SK-N-SH treated with all-trans-retinoic acid at 6 μM for 48 hours (cell line): ENCODE data around the gene C20orf204.
"Not testable (repeated sequence)": the region's sequence is repeated elsewhere in the genome, so short reads cannot be mapped to it uniquely, and the experiment has no call there.

ENCODE experiments used
- ATAC-seq: fragments of 200-7000 bp; cut with Tn5 transposase; 3 replicates; pipeline ENCODE4 v1.9.1; 2020; ENCODE audit warnings: mild to moderate bottlenecking, moderate library complexity
- ZC3H10 ChIP-seq: fragments of 250-450 bp; sonication (Bioruptor Pico); IDR thresholded peaks from 2 replicates; pipeline ENCODE4 v1.5.1; 2021; ENCODE audit warnings: mild to moderate bottlenecking, moderate library complexity
- TF ChIP-seq, protein P1 (sequence below): fragments of 250-450 bp; sonication (Bioruptor Pico); IDR thresholded peaks from 2 replicates; pipeline ENCODE4 v1.5.1; 2020; ENCODE audit warnings: low read depth, mild to moderate bottlenecking, moderate library complexity

C20orf204 gene

DNA sequence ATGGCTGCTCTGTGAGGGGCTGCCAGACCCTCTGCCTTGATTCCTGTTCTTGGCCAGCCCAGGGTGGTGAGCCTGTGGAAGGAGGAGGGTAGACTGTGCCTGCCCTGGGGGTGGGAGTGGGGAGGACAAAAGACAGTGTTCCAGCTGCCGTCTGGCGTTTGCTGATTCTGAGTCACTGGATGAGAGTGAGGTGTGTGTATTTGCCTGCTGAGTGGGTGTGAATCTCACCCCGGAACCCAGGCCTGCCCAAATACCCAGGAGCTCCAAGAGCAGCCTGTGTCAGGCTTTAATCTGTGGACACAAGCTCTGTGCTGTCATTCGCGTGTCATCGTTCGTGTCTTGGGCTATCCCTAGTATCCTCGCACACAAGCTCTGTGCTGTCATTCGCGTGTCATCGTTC, 50.8 kb downstream of the C20orf204 start (continued):
- TF ChIP-seq, protein P1, sequence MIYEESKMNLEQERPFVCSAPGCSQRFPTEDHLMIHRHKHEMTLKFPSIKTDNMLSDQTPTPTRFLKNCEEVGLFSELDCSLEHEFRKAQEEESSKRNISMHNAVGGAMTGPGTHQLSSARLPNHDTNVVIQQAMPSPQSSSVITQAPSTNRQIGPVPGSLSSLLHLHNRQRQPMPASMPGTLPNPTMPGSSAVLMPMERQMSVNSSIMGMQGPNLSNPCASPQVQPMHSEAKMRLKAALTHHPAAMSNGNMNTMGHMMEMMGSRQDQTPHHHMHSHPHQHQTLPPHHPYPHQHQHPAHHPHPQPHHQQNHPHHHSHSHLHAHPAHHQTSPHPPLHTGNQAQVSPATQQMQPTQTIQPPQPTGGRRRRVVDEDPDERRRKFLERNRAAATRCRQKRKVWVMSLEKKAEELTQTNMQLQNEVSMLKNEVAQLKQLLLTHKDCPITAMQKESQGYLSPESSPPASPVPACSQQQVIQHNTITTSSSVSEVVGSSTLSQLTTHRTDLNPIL: no peak
- no peak for TF ChIP-seq ZC3H10 (CRISPR knock-in tag)
- TF ChIP-seq, all 23 proteins: peak for 0

DNA sequence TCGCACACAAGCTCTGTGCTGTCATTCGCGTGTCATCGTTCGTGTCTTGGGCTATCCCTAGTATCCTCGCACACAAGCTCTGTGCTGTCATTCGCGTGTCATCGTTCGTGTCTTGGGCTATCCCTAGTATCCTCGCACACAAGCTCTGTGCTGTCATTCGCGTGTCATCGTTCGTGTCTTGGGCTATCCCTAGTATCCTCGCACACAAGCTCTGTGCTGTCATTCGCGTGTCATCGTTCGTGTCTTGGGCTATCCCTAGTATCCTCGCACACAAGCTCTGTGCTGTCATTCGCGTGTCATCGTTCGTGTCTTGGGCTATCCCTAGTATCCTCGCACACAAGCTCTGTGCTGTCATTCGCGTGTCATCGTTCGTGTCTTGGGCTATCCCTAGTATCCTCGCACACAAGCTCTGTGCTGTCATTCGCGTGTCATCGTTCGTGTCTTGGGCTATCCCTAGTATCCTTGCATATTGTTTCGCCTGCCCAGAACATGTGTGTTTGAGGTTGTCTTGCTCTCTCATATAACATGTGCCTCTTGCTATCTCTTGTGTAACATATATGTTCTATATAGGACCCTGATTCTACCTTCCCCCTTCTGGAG, 51.3 kb downstream of the C20orf204 start:
- ATAC-seq: not testable (repeated sequence)

DNA sequence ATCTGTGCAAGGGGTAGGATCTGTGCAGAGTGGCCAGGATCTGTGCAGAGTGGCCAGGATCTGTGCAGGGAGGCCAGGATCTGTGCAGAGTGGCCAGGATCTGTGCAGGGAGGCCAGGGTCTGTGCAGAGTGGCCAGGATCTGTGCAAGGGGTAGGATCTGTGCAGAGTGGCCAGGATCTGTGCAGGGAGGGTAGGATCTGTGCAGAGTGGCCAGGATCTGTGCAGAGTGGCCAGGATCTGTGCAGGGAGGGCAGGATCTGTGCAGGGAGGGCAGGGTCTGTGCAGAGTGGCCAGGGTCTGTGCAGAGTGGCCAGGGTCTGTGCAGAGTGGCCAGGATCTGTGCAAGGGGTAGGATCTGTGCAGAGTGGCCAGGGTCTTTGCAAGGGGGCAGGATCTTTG, 52.6 kb downstream of the C20orf204 start:
- not testable (repeated sequence) for ATAC-seq
